Measurements from ENCODE around the gene MS4A1.
"Not testable (repeated sequence)": the region's sequence is repeated elsewhere in the genome, so short reads cannot be mapped to it uniquely, and the experiment has no call there.

MS4A1 gene

GRCh38 chr11:60502221-60502775 is 46.7 kb downstream of the MS4A1 start:
- DNase-seq (ENCODE audit: extremely low read depth in 1 of 2, low read depth in 1 of 2) = no peak

GRCh38 chr11:60504219-60504905 is 48.7 kb downstream of the MS4A1 start:
- DNase-seq (ENCODE audit: extremely low read depth in 1 of 2, low read depth in 1 of 2) = no peak

DNA sequence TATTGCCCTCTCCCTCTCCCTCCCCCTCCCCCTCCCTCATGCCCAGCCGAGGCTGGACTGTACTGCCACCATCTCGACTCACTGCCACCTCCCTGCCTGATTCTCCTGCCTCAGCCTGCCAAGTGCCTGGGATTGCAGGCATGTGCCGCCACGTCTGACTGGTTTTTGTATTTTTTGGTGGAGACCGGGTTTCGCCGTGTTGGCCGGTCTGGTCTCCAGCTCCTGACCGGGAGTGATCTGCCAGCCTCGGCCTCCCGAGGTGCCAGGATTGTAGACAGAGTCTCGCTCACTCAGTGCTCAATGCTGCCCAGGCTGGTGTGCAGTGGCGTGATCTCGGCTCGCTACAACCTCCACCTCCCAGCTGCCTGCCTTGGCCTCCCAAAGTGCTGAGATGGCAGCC is 54.0 kb downstream of the MS4A1 start:
- DNase-seq (ENCODE audit: extremely low read depth in 1 of 2, low read depth in 1 of 2) = not testable (repeated sequence)

- DNase-seq (ENCODE audit: extremely low read depth in 1 of 2, low read depth in 1 of 2) = not testable (repeated sequence)
These were observed 54.6 kb downstream of the MS4A1 start for GRCh38 chr11:60510209-60510608.

- DNase-seq (ENCODE audit: extremely low read depth in 1 of 2, low read depth in 1 of 2) = no peak
These were observed 55.7 kb downstream of the MS4A1 start for GRCh38 chr11:60511393-60511792.

DNA sequence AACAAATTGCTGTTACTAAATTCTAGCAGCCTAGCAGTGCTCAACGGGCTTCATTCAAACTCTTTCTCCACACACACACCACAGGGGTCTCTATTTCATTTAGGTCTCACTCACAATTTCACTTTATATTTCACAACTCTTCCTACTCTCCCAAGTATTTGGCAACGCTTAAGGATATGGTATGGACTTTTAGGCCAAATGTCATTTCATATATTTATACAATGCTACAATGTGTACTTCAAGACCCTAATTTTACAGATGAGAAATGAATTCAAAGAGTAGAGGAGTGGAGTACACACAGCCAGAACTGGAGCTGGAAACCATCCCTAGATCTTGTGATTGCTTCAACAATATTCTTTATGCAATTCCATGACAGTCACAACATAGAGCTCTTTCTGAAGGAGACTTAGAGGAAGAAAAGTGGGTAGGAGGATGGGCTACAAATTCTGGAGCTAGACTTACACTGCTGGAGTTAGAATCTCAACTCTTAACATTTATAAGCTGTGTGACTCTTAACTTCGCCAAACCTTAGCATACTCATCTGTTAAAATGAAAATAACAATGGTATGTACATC is 57.1 kb downstream of the MS4A1 start:
- no peak for DNase-seq (ENCODE audit: extremely low read depth in 1 of 2, low read depth in 1 of 2)

DNA sequence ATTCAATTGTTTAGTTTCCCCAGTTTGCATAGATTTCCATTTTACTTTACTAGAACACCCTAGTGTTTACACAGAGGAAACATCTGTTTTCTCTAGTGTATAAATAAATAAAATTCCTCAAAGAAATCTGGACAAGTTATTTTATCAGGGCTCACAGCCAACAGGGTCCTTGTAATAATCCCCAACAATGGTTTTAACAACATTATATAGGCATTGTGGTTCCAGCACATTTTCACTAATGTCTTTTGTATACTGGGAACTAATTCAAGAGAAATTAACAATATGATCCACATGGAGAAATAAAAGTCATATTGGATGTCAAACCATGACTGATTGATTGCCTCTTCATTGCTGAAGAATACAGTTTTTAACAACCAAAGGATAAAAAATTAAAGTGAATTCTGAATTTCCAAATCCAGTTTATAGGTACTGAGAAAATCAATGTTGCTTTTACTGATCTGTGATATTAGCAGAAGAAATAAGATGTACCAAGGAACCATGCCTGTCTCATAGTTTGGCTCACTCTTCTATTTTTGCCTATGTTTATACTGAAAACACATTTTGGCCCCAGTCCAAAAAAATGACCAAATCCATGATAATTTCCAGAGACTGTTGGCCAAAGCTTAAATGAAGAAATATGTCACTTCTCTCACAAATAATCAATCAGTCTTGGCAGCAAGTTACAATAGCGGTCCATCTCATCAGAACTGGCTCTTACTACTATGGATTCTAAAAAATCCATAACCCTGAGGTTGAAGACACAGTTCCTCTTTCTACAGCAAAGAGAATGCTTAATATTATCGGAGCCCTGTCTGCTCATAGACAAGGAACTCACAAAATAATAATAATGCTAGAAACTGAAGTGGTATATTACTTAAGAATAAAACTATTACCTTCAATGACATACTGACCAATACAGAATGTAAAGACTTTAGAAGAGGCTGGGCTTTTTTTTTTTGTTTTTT is 58.1 kb downstream of the MS4A1 start:
- no peak for DNase-seq (ENCODE audit: extremely low read depth in 1 of 2, low read depth in 1 of 2)

DNA sequence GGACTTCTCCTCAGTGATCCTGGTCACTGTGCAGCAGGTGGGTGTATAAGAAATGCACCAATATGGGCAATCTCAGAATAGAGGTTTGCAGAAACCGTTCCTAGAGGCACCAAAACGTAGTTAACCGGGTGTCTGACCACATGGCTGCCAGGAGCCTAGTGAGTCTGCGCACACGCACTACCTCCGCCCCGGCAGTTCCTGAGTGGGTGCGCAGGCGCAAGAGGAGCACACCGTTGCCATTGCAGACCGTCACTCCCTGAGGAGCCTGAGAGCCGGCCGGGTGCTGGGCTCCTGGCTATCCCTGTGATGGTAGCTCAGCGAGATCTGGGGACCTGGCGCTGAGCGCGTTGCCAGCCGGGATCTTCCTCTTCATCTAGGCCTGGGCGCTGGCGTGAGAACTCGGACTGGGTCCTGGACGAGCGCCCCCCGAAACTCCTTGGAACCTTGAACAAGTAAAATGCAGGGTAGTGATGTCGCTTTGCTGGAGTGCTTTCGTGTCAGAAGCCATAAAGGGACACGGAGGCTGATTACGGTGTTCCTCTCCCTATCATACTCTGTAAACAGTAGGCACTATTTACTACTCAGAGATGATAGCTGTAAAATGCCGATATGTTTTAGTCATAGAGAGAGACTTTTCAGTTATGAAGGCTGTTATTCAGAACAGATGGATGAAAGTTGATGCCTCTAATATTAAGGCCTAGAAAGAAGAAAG is 59.7 kb downstream of the MS4A1 start, which contains the start of gene MS4A13:
TSS of gene MS4A13 (plus strand) at position 249 of the 712 bp plus-strand sequence. CDS start 2,692 bp downstream, outside the sequence.
- no peak for DNase-seq (ENCODE audit: extremely low read depth in 1 of 2, low read depth in 1 of 2)
